CD14-positive monocyte (primary cell): Measurements from ENCODE around the gene GFPT2. TPM values are rescaled to one million over a fixed set of nuclear protein-coding genes. Genes with fewer than 3 reads are reported as not detected.

Source experiments
- DNase-seq, 3 donors: peaks; one replicate each; pipeline ENCODE4 v3.0.0-alpha.2; 2011 to 2022
- H2AFZ ChIP-seq: 2 replicates; pipeline ENCODE4 v1.6.0; 2012; ENCODE audit warnings: mild to moderate bottlenecking, low read depth, low read length, inconsistent platforms; ENCODE audit not compliant: insufficient read depth, poor library complexity, severe bottlenecking
- H3K27ac ChIP-seq, 2 donors: 1 replicate in 1 of 2; 2 replicates in 1 of 2; pipeline ENCODE4 v1.5.1; 2012 to 2013; ENCODE audit warnings: low read length in 2 of 2, control low read depth in 1 of 2, inconsistent platforms in 1 of 2, low read depth in 1 of 2, mild to moderate bottlenecking in 1 of 2
- H3K27me3 ChIP-seq, 2 donors: one replicate each; pipeline versions ENCODE4 v1.6.0 to v1.6.1; 2011 to 2013; ENCODE audit warnings: low read length in 2 of 2; ENCODE audit not compliant: control insufficient read depth in 2 of 2, insufficient read depth in 2 of 2
- H3K36me3 ChIP-seq, 2 donors: replicated peaks in 1 of 2; 1 replicate in 1 of 2; 2 replicates in 1 of 2; pipeline versions ENCODE4 v1.5.1 to v1.6.1; 2012 to 2013; ENCODE audit warnings: low read length in 2 of 2, control low read depth in 1 of 2, inconsistent platforms in 1 of 2, mild to moderate bottlenecking in 1 of 2; ENCODE audit not compliant: insufficient read depth in 2 of 2, control insufficient read depth in 1 of 2
- H3K4me1 ChIP-seq, 2 donors: 1 replicate in 1 of 2; 2 replicates in 1 of 2; pipeline versions ENCODE4 v1.5.1 to v1.6.1; 2012 to 2013; ENCODE audit warnings: low read length in 2 of 2, control low read depth in 1 of 2, inconsistent platforms in 1 of 2, mild to moderate bottlenecking in 1 of 2, moderate library complexity in 1 of 2; ENCODE audit not compliant: insufficient read depth in 2 of 2, control insufficient read depth in 1 of 2
- H3K4me2 ChIP-seq: replicated peaks from 2 replicates; pipeline ENCODE3; 2012; ENCODE audit warnings: low read length, moderate library complexity, mild to moderate bottlenecking; ENCODE audit not compliant: poor library complexity, severe bottlenecking; ENCODE audit errors: extremely low read depth
- H3K4me3 ChIP-seq, 3 experiments: fragments of 200-600 bp in 1 of 3; sonication (generic) in 1 of 3; replicated peaks in 1 of 3; 1 replicate in 2 of 3; 2 replicates in 1 of 3; pipeline ENCODE4 v1.5.1; 2011 to 2013; ENCODE audit warnings: low read length in 3 of 3, mild to moderate bottlenecking in 3 of 3, control low read depth in 2 of 3, low read depth in 2 of 3, inconsistent platforms in 1 of 3, moderate library complexity in 1 of 3
- H3K79me2 ChIP-seq: 2 replicates; pipeline ENCODE4 v1.6.0; 2012; ENCODE audit warnings: mild to moderate bottlenecking, control low read depth, inconsistent platforms, low read length, moderate library complexity; ENCODE audit not compliant: insufficient read depth
- H3K9ac ChIP-seq: 2 replicates; pipeline ENCODE4 v1.6.0; 2017; ENCODE audit warnings: low read length, mild to moderate bottlenecking; ENCODE audit not compliant: insufficient read depth, poor library complexity, severe bottlenecking
- H3K9me3 ChIP-seq, 2 donors: replicated peaks in 1 of 2; 1 replicate in 1 of 2; 2 replicates in 1 of 2; pipeline versions ENCODE4 v1.5.1 to v1.6.1; 2012 to 2013; ENCODE audit warnings: low read length in 2 of 2, control low read depth in 1 of 2; ENCODE audit not compliant: control insufficient read depth in 1 of 2, insufficient read depth in 1 of 2
- H4K20me1 ChIP-seq: 2 replicates; pipeline ENCODE4 v1.6.0; 2012; ENCODE audit warnings: mild to moderate bottlenecking, low read length, control low read depth, moderate library complexity; ENCODE audit not compliant: insufficient read depth
- H3K27ac Mint-ChIP-seq, 7 donors: one replicate each; pipeline ENCODE4 v1.8.0; 2020; ENCODE audit warnings: mild to moderate bottlenecking in 7 of 7, mixed read lengths in 7 of 7, moderate library complexity in 6 of 7, inconsistent platforms in 2 of 7
- H3K27me3 Mint-ChIP-seq, 3 donors: one replicate each; pipeline ENCODE4 v1.8.0; 2021 to 2022; ENCODE audit warnings: low read depth in 3 of 3, mild to moderate bottlenecking in 3 of 3, mixed read lengths in 3 of 3, moderate library complexity in 3 of 3, inconsistent platforms in 1 of 3
- H3K36me3 Mint-ChIP-seq, 2 donors: one replicate each; pipeline ENCODE4 v1.8.0; 2020; ENCODE audit warnings: mixed read lengths in 2 of 2, inconsistent platforms in 1 of 2, mild to moderate bottlenecking in 1 of 2
- H3K4me1 Mint-ChIP-seq: one replicate; pipeline ENCODE4 v1.8.0; 2020; ENCODE audit warnings: mild to moderate bottlenecking, mixed read lengths
- H3K4me3 Mint-ChIP-seq, 2 donors: one replicate each; pipeline ENCODE4 v1.8.0; 2020; ENCODE audit warnings: mild to moderate bottlenecking in 2 of 2, mixed read lengths in 2 of 2, moderate library complexity in 1 of 2
- H3K9me3 Mint-ChIP-seq, 7 donors: one replicate each; pipeline ENCODE4 v1.8.0; 2020 to 2022; ENCODE audit warnings: mixed read lengths in 7 of 7, mild to moderate bottlenecking in 6 of 7, moderate library complexity in 6 of 7, inconsistent platforms in 2 of 7
- CTCF ChIP-seq: fragments of 200-600 bp; IDR thresholded peaks from one replicate; pipeline ENCODE4 v1.8.0; 2022; ENCODE audit warnings: antibody characterized with exemption, mild to moderate bottlenecking
- WGBS: methylation state at CpG from one replicate; pipeline ENCODE4 v1.1.5; 2013; ENCODE audit warnings: missing lambda C conversion rate; ENCODE audit not compliant: insufficient coverage; 5-methylcytosine and 5-hydroxymethylcytosine counted together
- intact Hi-C, 2 donors: fragments of 100-400 bp; cut with micrococcal nuclease; formaldehyde crosslinking; loops; one replicate each; pipeline versions ENCODE4 v1.15.0 to v1.15.1; 2023
- polyA plus RNA-seq, 3 donors: library from polyadenylated mRNA; depleted of rRNA in 1 of 3; unstranded in 2 of 3; stranded (reverse) in 1 of 3; fragments of 300-500 nt in 2 of 3; fragments of >200 nt in 1 of 3; fragmentation: Illumina TruSeq in 2 of 3; gene quantifications; 1 replicate in 2 of 3; 2 replicates in 1 of 3; pipeline ENCODE4 v1.2.3, GENCODE V29; 2012 to 2021

The GFPT2 gene
- polyA plus RNA-seq, 3 donors = not detected

DNA sequence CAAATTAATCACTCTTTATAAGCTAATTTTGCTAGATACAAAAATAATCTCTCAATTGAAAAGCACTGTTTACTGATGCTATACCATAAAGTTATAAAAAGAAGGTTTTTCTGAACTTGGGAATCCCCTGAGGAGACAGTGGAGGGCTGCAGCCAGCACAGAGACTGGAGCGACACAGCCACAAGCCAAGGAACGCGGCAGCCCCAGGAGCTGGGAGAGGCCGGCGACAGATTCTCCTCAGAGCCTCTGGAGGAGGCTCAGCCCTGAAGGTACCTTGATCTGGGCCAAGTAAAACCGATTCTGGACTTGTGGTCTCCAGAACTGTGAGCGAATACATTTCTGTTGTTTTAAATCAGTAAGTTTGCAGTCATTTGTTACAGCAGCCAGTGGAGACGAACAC lies 3.7 kb downstream of the GFPT2 start:
- peaks cover 0 to 14% (median 8%) of the 10 kb centered on the region in 7 donors for H3K9me3 Mint-ChIP-seq
- Histone ChIP-seq H3K9ac (no peak overlapping the region), H3K4me1 (peaks cover 10 to 18% of the 10 kb centered on the region in 2 donors), H3K27me3 (peaks cover 32 to 49% of the 10 kb centered on the region in 2 donors), H4K20me1 (no peaks in the 10 kb centered on the region), H3K4me2 (no peak overlapping the region), H3K36me3 (no peaks in the 10 kb centered on the region), H2AFZ (no peak overlapping the region), H3K79me2 (no peaks in the 10 kb centered on the region), H3K27ac (no peak overlapping the region), H3K4me3 (no peak overlapping the region), H3K9me3 (peaks cover 0 to 16% of the 10 kb centered on the region in 2 donors)
- H3K27me3 Mint-ChIP-seq = peaks cover 33 to 60% (median 48%) of the 10 kb centered on the region in 3 donors
- peaks cover 0 to 2% of the 10 kb centered on the region in 2 donors for H3K36me3 Mint-ChIP-seq
- H3K4me1 Mint-ChIP-seq = peaks cover 9% of the 10 kb centered on the region
- H3K4me3 Mint-ChIP-seq = peak overlapping the region in 1 of 2 donors; percentile 15
- intact Hi-C loops = no loop called here
- no peak for TF ChIP-seq CTCF
- no peak overlapping the region for H3K27ac Mint-ChIP-seq
- no peak for DNase-seq
- WGBS = 89% methylated on average over 8 of the region's 8 CpGs

- Histone ChIP-seq H3K9ac (no peak overlapping the region), H3K4me2 (no peak overlapping the region), H3K27me3 (peaks cover 23 to 42% of the 10 kb centered on the region in 2 donors), H3K4me3 (no peak overlapping the region), H3K9me3 (peaks cover 0 to 13% of the 10 kb centered on the region in 2 donors), H3K4me1 (peaks cover 8 to 18% of the 10 kb centered on the region in 2 donors), H3K27ac (no peak overlapping the region), H3K79me2 (no peaks in the 10 kb centered on the region), H3K36me3 (no peaks in the 10 kb centered on the region), H4K20me1 (no peaks in the 10 kb centered on the region), H2AFZ (no peak overlapping the region)
- H3K27ac Mint-ChIP-seq = peak overlapping the region in 1 of 7 donors; percentile 55
- no peak overlapping the region for H3K4me3 Mint-ChIP-seq
- intact Hi-C loops = no loop called here
- peaks cover 0 to 2% of the 10 kb centered on the region in 2 donors for H3K36me3 Mint-ChIP-seq
- H3K4me1 Mint-ChIP-seq = peaks cover 12% of the 10 kb centered on the region
- 91% methylated on average over 7 of the region's 7 CpGs for WGBS
- TF ChIP-seq CTCF = no peak
- H3K27me3 Mint-ChIP-seq = peaks cover 25 to 54% (median 42%) of the 10 kb centered on the region in 3 donors
- DNase-seq = no peak
- H3K9me3 Mint-ChIP-seq = peaks cover 0 to 10% (median 5%) of the 10 kb centered on the region in 7 donors
These were observed 4.8 kb downstream of the GFPT2 start for GRCh38 chr5:180348336-180348735.
